Ovary (tissue), 3 donors: Measurements from ENCODE around the gene MAIP1.

Experiments used
- EP300 ChIP-seq: sonication (generic); formaldehyde crosslinking; IDR thresholded peaks from one replicate; pipeline ENCODE4 v1.6.1; 2017; ENCODE audit warnings: antibody characterized with exemption
- POLR2A ChIP-seq: fragments of 450-650 bp; IDR thresholded peaks from one replicate; pipeline ENCODE4 v1.6.1; 2017; ENCODE audit warnings: antibody characterized with exemption, mild to moderate bottlenecking, moderate library complexity
- TF ChIP-seq, protein P1 (sequence below), 3 donors: fragments of 450-650 bp in 2 of 3; fragments of 200-600 bp in 1 of 3; IDR thresholded peaks; one replicate each; pipeline versions ENCODE4 v1.5.1 to v1.8.0; 2016 to 2022; ENCODE audit warnings: antibody characterized with exemption in 3 of 3, mild to moderate bottlenecking in 1 of 3
- donor health status: DM: no; HTN: no; CAD: no.

GRCh38 chr2:199958014-199958413, 2.6 kb downstream of the MAIP1 start:
- TF ChIP-seq, protein P1, sequence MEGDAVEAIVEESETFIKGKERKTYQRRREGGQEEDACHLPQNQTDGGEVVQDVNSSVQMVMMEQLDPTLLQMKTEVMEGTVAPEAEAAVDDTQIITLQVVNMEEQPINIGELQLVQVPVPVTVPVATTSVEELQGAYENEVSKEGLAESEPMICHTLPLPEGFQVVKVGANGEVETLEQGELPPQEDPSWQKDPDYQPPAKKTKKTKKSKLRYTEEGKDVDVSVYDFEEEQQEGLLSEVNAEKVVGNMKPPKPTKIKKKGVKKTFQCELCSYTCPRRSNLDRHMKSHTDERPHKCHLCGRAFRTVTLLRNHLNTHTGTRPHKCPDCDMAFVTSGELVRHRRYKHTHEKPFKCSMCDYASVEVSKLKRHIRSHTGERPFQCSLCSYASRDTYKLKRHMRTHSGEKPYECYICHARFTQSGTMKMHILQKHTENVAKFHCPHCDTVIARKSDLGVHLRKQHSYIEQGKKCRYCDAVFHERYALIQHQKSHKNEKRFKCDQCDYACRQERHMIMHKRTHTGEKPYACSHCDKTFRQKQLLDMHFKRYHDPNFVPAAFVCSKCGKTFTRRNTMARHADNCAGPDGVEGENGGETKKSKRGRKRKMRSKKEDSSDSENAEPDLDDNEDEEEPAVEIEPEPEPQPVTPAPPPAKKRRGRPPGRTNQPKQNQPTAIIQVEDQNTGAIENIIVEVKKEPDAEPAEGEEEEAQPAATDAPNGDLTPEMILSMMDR (IDR thresholded peaks at IDR 0.05) = no peak
- TF ChIP-seq POLR2A (no peak), EP300 (no peak)
